PC-9 (cell line): Measurements from ENCODE around the gene L1CAM. TPM values are rescaled to one million over a fixed set of nuclear protein-coding genes. Genes with fewer than 3 reads are reported as not detected.

Experiments used
- BruUV-seq: library from RNA; stranded (reverse); fragments of 400-500 nt; replicated peaks from 2 replicates; lab custom pipeline; 2021; lab: Mats Ljungman, UMichigan
- CTCF ChIA-PET: fragments of 300-600 bp; sonication (Branson Sonifier 250); formaldehyde crosslinking; loops from one replicate; lab custom pipeline; 2022; ENCODE audit warnings: antibody characterized with exemption; lab: Charles Lee
- POLR2A ChIA-PET: fragments of 300-600 bp; sonication (Branson Sonifier 250); formaldehyde crosslinking; loops from one replicate; lab custom pipeline; 2022; ENCODE audit warnings: antibody characterized with exemption; ENCODE audit not compliant: unreplicated experiment; lab: Charles Lee
- DNase-seq, 2 experiments: peaks; one replicate each; pipeline versions ENCODE4 v3.0.0 to v3.0.0-alpha.2; 2015 to 2022; ENCODE audit warnings: mixed read lengths in 1 of 2
- H2AFZ ChIP-seq: fragments of 200-600 bp; sonication (generic); 2 replicates; pipeline ENCODE4 v1.8.1; 2017; ENCODE audit warnings: antibody characterized with exemption
- H3F3A ChIP-seq: fragments of 200-600 bp; sonication (generic); 2 replicates; pipeline ENCODE4 v1.8.1; 2017; ENCODE audit warnings: antibody characterized with exemption, mild to moderate bottlenecking, low read depth; ENCODE audit not compliant: insufficient read depth
- H3K27ac ChIP-seq: fragments of 200-600 bp; sonication (generic); 2 replicates; pipeline ENCODE4 v1.6.1; 2016; ENCODE audit warnings: mixed run types
- H3K27me3 ChIP-seq: fragments of 200-600 bp; sonication (generic); 2 replicates; pipeline ENCODE4 v1.6.1; 2016; ENCODE audit warnings: low read depth, mixed run types; ENCODE audit not compliant: insufficient read depth
- H3K36me3 ChIP-seq: fragments of 200-600 bp; sonication (generic); 2 replicates; pipeline ENCODE4 v1.6.1; 2016; ENCODE audit warnings: low read depth, mixed run types
- H3K4me1 ChIP-seq: fragments of 200-600 bp; sonication (generic); replicated peaks from 2 replicates; pipeline ENCODE4 v1.6.1; 2016; ENCODE audit warnings: mixed run types; ENCODE audit not compliant: insufficient read depth
- H3K4me2 ChIP-seq: fragments of 200-600 bp; sonication (generic); 2 replicates; pipeline ENCODE4 v1.6.1; 2017; ENCODE audit warnings: mixed run types
- H3K4me3 ChIP-seq: fragments of 200-600 bp; sonication (generic); 2 replicates; pipeline ENCODE4 v1.6.1; 2016; ENCODE audit warnings: mixed run types
- H3K79me2 ChIP-seq: fragments of 200-600 bp; sonication (generic); 2 replicates; pipeline ENCODE4 v1.6.1; 2017; ENCODE audit warnings: low read depth, mixed run types
- H3K9me2 ChIP-seq: fragments of 200-600 bp; sonication (generic); 2 replicates; pipeline ENCODE4 v1.8.1; 2017; ENCODE audit warnings: mild to moderate bottlenecking; ENCODE audit not compliant: insufficient read depth
- H3K9me3 ChIP-seq: fragments of 200-600 bp; sonication (generic); 2 replicates; pipeline ENCODE4 v1.8.1; 2016; ENCODE audit warnings: low read depth; ENCODE audit not compliant: insufficient read depth
- H4K20me1 ChIP-seq: fragments of 200-600 bp; sonication (generic); 2 replicates; pipeline ENCODE4 v1.8.1; 2017; ENCODE audit not compliant: insufficient read depth
- EZH2 ChIP-seq: fragments of 200-600 bp; sonication (generic); IDR thresholded peaks from 2 replicates; pipeline ENCODE4 v1.8.0; 2017; ENCODE audit warnings: antibody characterized with exemption, low read depth
- intact Hi-C: fragments of 100-400 bp; cut with micrococcal nuclease; formaldehyde crosslinking; loops from one replicate; pipeline ENCODE4 v1.10.0; 2022; ENCODE audit not compliant: unreplicated experiment
- total RNA-seq: library from RNA; stranded (reverse); gene quantifications from 2 replicates; pipeline ENCODE4 v1.2.3, GENCODE V29; 2021
- TF ChIP-seq, protein P1 (sequence below): fragments of 200-600 bp; sonication (generic); conservative IDR thresholded peaks from 2 replicates; pipeline ENCODE4 v1.6.1; 2017; ENCODE audit warnings: mixed run types, antibody characterized with exemption, mild to moderate bottlenecking, moderate library complexity

L1CAM gene
- total RNA-seq, 1 experiment from 2014 or later: 68.8 TPM

GRCh38 chrX:153928846-153929245 lies 42.9 kb upstream of the L1CAM start:
- no TSS peak for BruUV-seq
- no peak overlapping the region for H3K4me3 ChIP-seq
- intact Hi-C loops: loop anchor here (1.0 to 2.0 kb wide), 4 partner anchors 28 to 165 kb away; partner anchors contain the start of genes IDH3G, PLXNB3 and SSR4
- POLR2A ChIA-PET: interaction anchor here (0.9 kb wide), 1 partner anchor 135 kb away, joined by 4 read pairs; the partner anchor contains the start of genes IDH3G and SSR4
- H3F3A ChIP-seq: peaks cover 18% of the 10 kb centered on the region; the same call in 1 of the 2 replicates
- TF ChIP-seq, protein P1, sequence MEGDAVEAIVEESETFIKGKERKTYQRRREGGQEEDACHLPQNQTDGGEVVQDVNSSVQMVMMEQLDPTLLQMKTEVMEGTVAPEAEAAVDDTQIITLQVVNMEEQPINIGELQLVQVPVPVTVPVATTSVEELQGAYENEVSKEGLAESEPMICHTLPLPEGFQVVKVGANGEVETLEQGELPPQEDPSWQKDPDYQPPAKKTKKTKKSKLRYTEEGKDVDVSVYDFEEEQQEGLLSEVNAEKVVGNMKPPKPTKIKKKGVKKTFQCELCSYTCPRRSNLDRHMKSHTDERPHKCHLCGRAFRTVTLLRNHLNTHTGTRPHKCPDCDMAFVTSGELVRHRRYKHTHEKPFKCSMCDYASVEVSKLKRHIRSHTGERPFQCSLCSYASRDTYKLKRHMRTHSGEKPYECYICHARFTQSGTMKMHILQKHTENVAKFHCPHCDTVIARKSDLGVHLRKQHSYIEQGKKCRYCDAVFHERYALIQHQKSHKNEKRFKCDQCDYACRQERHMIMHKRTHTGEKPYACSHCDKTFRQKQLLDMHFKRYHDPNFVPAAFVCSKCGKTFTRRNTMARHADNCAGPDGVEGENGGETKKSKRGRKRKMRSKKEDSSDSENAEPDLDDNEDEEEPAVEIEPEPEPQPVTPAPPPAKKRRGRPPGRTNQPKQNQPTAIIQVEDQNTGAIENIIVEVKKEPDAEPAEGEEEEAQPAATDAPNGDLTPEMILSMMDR: no peak
- TF ChIP-seq EZH2: no peak
- H3K9me2 ChIP-seq: no peaks in the 10 kb centered on the region
- peaks cover 15% of the 10 kb centered on the region for H3K79me2 ChIP-seq
- H3K9me3 ChIP-seq: no peaks in the 10 kb centered on the region
- no peaks in the 10 kb centered on the region for H3K36me3 ChIP-seq
- H3K27me3 ChIP-seq: no peaks in the 10 kb centered on the region
- DNase-seq: no peak
- H3K4me2 ChIP-seq: peak overlapping the region; percentile 55
- CTCF ChIA-PET: interaction anchor here (0.6 to 0.9 kb wide), 3 partner anchors 18 to 220 kb away, joined by 3 read pairs; no protein-coding TSS in a partner anchor
- H3K4me1 ChIP-seq: peaks cover 17% of the 10 kb centered on the region; the same call in 1 of the 2 replicates
- H2AFZ ChIP-seq: no peak overlapping the region
- H4K20me1 ChIP-seq: no peaks in the 10 kb centered on the region
- H3K27ac ChIP-seq: 0 out of 2 replicates have a peak overlapping the region, but pooled peaks have one; percentile 12

GRCh38 chrX:153927922-153928760 lies 42.2 kb upstream of the L1CAM start:
- Histone ChIP-seq H3K9me2 (no peaks in the 10 kb centered on the region), H3K27ac (peak overlapping the region; percentile 86), H3F3A (peaks cover 18% of the 10 kb centered on the region; the same call in 1 of the 2 replicates), H3K4me3 (peak overlapping the region; percentile 86), H4K20me1 (no peaks in the 10 kb centered on the region), H3K9me3 (no peaks in the 10 kb centered on the region), H3K36me3 (no peaks in the 10 kb centered on the region), H3K4me2 (peak overlapping the region; percentile 98), H3K79me2 (peaks cover 8% of the 10 kb centered on the region), H3K4me1 (peaks cover 17% of the 10 kb centered on the region; the same call in 1 of the 2 replicates), H3K27me3 (no peaks in the 10 kb centered on the region), H2AFZ (peak overlapping the region; percentile 80)
- TF ChIP-seq, protein P1: no peak; the same call in 1 of the 2 replicates
- no peak for TF ChIP-seq EZH2
- POLR2A ChIA-PET: interaction anchor here (0.6 to 0.9 kb wide), 3 partner anchors 8 to 162 kb away, joined by 4 to 5 read pairs (median 4); partner anchors contain the start of genes IDH3G and SSR4
- CTCF ChIA-PET: interaction anchor here (0.6 to 1.0 kb wide), 6 partner anchors 12 to 810 kb away, joined by 3 to 8 read pairs (median 3); no protein-coding TSS in a partner anchor
- intact Hi-C loops: loop anchor here (1.0 to 2.0 kb wide), 4 partner anchors 27 to 164 kb away; partner anchors contain the start of genes IDH3G, PLXNB3 and SSR4
- BruUV-seq: no TSS peak
- DNase-seq: peak; percentile 92 to 99

DNA sequence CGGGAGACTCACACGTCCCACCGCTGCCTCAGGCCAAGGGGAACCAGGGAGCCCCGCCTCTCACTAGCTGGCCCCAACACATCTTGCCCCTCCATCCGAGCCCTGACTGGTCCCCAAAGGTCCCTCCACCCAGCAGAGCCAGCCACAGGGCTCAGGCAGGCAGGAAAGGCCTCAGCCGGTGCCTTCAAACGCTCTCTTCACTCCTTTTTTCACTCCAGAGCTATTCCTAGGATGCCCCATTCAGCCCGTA lies 41.6 kb upstream of the L1CAM start:
- TF ChIP-seq EZH2: no peak
- TF ChIP-seq, protein P1: no peak
- DNase-seq: no peak
- Histone ChIP-seq H3K27ac (peak overlapping the region; percentile 86), H3K4me3 (peak overlapping the region; percentile 86), H3K4me2 (peak overlapping the region; percentile 98), H2AFZ (peak overlapping the region; percentile 80), H3K4me1 (peaks cover 17% of the 10 kb centered on the region; the same call in 1 of the 2 replicates), H3F3A (peaks cover 18% of the 10 kb centered on the region; the same call in 1 of the 2 replicates), H3K36me3 (no peaks in the 10 kb centered on the region), H3K27me3 (no peaks in the 10 kb centered on the region), H3K79me2 (peaks cover 3% of the 10 kb centered on the region), H3K9me3 (no peaks in the 10 kb centered on the region), H4K20me1 (no peaks in the 10 kb centered on the region), H3K9me2 (no peaks in the 10 kb centered on the region)
- POLR2A ChIA-PET: interaction anchor here (0.7 kb wide), 1 partner anchor 8 kb away, joined by 5 read pairs; no protein-coding TSS in a partner anchor
- BruUV-seq: TSS peak; percentile 47
- intact Hi-C loops: no loop called here
- CTCF ChIA-PET: interaction anchor here (0.8 to 1.0 kb wide), 3 partner anchors 12 to 811 kb away, joined by 3 to 8 read pairs (median 3); no protein-coding TSS in a partner anchor
